ENCODE results near the gene IRGC. TPM values are rescaled to one million over a fixed set of nuclear protein-coding genes. Genes with fewer than 3 reads are reported as not detected.

IRGC gene
- total RNA-seq, 1 experiment from 2014 or later: not detected

GRCh38 chr19:43747557-43748204, 31.8 kb downstream of the IRGC start:
- H3K79me1 ChIP-seq (ENCODE audit: insufficient read depth, low read depth, low read length, poor library complexity, severe bottlenecking): no peaks in the 10 kb centered on the region
- H2AK5ac ChIP-seq (ENCODE audit: insufficient read length, low read length): no peak overlapping the region
- no peak overlapping the region for H3K23ac ChIP-seq (ENCODE audit: insufficient read length, low read depth, low read length)
- H2BK120ac ChIP-seq (ENCODE audit: low read depth, low read length, poor library complexity, severe bottlenecking): no peak overlapping the region
- no peak overlapping the region for H2BK5ac ChIP-seq (ENCODE audit: insufficient read length, low read length)
- H3K4ac ChIP-seq (ENCODE audit: low read depth, low read length): no peak overlapping the region
- H3K14ac ChIP-seq (ENCODE audit: insufficient read depth, low read length): no peak overlapping the region
- no peaks in the 10 kb centered on the region for H3K4me1 Mint-ChIP-seq
- H4K8ac ChIP-seq (replicated peaks; ENCODE audit: insufficient read length, low read depth, low read length): no peak overlapping the region
- H3K18ac ChIP-seq (ENCODE audit: insufficient read length, low read depth, low read length): no peak overlapping the region
- no peak overlapping the region for H3K4me2 ChIP-seq (ENCODE audit: insufficient read depth, insufficient read length, low read length)
- H3K56ac ChIP-seq (ENCODE audit: insufficient read length, low read depth, low read length): no peak overlapping the region
- no peaks in the 10 kb centered on the region; the same call in 1 of the 2 replicates for H3K27me3 ChIP-seq (ENCODE audit: insufficient read depth, low read length)
- H2BK15ac ChIP-seq (ENCODE audit: low read depth, low read length): no peak overlapping the region
- no peak overlapping the region for H3K27ac ChIP-seq (ENCODE audit: insufficient read length, low read depth, low read length)
- H4K5ac ChIP-seq (ENCODE audit: insufficient read length, low read depth, low read length): no peak overlapping the region
- no peaks in the 10 kb centered on the region for H4K20me1 ChIP-seq (ENCODE audit: control insufficient read depth, insufficient read depth, insufficient read length)
- no peaks in the 10 kb centered on the region for H3K9me3 ChIP-seq (ENCODE audit: control insufficient read depth, low read depth, low read length)
- no peaks in the 10 kb centered on the region for H3K4me1 ChIP-seq (ENCODE audit: insufficient read depth, low read length)
- peaks cover 44 to 79% (median 70%) of the 10 kb centered on the region in 3 experiments for H3K36me3 Mint-ChIP-seq (ENCODE audit: insufficient read depth in 1 of 3, low read depth in 3 of 3)
- no peak overlapping the region for H3K9ac ChIP-seq (ENCODE audit: extremely low read depth, insufficient read length, low read length)
- H3T11ph ChIP-seq (ENCODE audit: low read length): no peak overlapping the region
- no peak overlapping the region for H3K27ac Mint-ChIP-seq
- no peak for TF ChIP-seq CTCF (conservative IDR thresholded peaks at IDR 0.05)
- peak overlapping the region in 1 of 2 experiments; percentile 4; a peak in 1 of 5 replicates for H3K4me3 Mint-ChIP-seq
- WGBS (ENCODE audit: extremely low coverage, insufficient read length, low lambda C conversion rate): no CpG with 5 or more reads among the region's 16 CpGs
- H2BK12ac ChIP-seq (ENCODE audit: insufficient read length, low read depth, low read length): no peak overlapping the region
- H3K27me3 Mint-ChIP-seq (ENCODE audit: low read depth): no peaks in the 10 kb centered on the region
- H3K79me2 ChIP-seq (ENCODE audit: insufficient read depth, low read length): no peaks in the 10 kb centered on the region
- H4K91ac ChIP-seq (ENCODE audit: insufficient read length, low read depth, low read length): no peak overlapping the region
- DNase-seq: no peak
- H2AFZ ChIP-seq (ENCODE audit: low read length): no peak overlapping the region
- no peaks in the 10 kb centered on the region for H3K23me2 ChIP-seq (ENCODE audit: insufficient read length, low read depth, low read length, poor library complexity, severe bottlenecking)
- H2BK20ac ChIP-seq (ENCODE audit: low read depth, low read length, poor library complexity, severe bottlenecking): no peak overlapping the region
- no peaks in the 10 kb centered on the region; a peak in 1 of 5 replicates for H3K9me3 Mint-ChIP-seq

Measured in H9 (cell line).